Nephron (organoid): Measurements from ENCODE around the gene CASP2.

Source experiments
- H3K27ac Mint-ChIP-seq, 3 experiments: 2 replicates each; pipeline ENCODE4 v1.8.0; 2020; ENCODE audit warnings: mixed read lengths in 3 of 3, mild to moderate bottlenecking in 2 of 3, moderate library complexity in 1 of 3
- H3K27me3 Mint-ChIP-seq: 2 replicates; pipeline ENCODE4 v1.8.0; 2021; ENCODE audit warnings: low read depth, mild to moderate bottlenecking, moderate library complexity, mixed read lengths
- H3K36me3 Mint-ChIP-seq: 2 replicates; pipeline ENCODE4 v1.8.0; 2020; ENCODE audit warnings: low read depth, mixed read lengths
- H3K4me1 Mint-ChIP-seq: 2 replicates; pipeline ENCODE4 v1.8.0; 2020; ENCODE audit warnings: mixed read lengths
- H3K4me3 Mint-ChIP-seq, 3 experiments: 2 replicates each; pipeline ENCODE4 v1.8.0; 2020; ENCODE audit warnings: mild to moderate bottlenecking in 3 of 3, mixed read lengths in 3 of 3, moderate library complexity in 2 of 3
- H3K9me3 Mint-ChIP-seq: 2 replicates; pipeline ENCODE4 v1.8.0; 2020; ENCODE audit warnings: mixed read lengths
- CTCF ChIP-seq, 3 experiments: fragments of 200-600 bp; sonication (generic); IDR thresholded peaks; one replicate each; pipeline ENCODE4 v1.5.0; 2021; ENCODE audit warnings: antibody characterized with exemption in 3 of 3; ENCODE audit not compliant: unreplicated experiment in 3 of 3

Gene CASP2

GRCh38 chr7:143354376-143354775 lies 66.2 kb downstream of the CASP2 start:
- TF ChIP-seq CTCF (IDR thresholded peaks at IDR 0.05; ENCODE audit: unreplicated experiment in 3 of 3), result no peak
- peaks cover 36% of the 10 kb centered on the region for H3K27me3 Mint-ChIP-seq
- no peak overlapping the region for H3K4me3 Mint-ChIP-seq
- no peak overlapping the region for H3K27ac Mint-ChIP-seq
- H3K4me1 Mint-ChIP-seq, result no peaks in the 10 kb centered on the region
- peaks cover 8% of the 10 kb centered on the region for H3K36me3 Mint-ChIP-seq
- no peaks in the 10 kb centered on the region for H3K9me3 Mint-ChIP-seq

- H3K4me3 Mint-ChIP-seq, result no peak overlapping the region
- no peaks in the 10 kb centered on the region for H3K9me3 Mint-ChIP-seq
- TF ChIP-seq CTCF (IDR thresholded peaks at IDR 0.05; ENCODE audit: unreplicated experiment in 3 of 3), result no peak
- H3K27ac Mint-ChIP-seq, result no peak overlapping the region
- peaks cover 42% of the 10 kb centered on the region for H3K27me3 Mint-ChIP-seq
- H3K4me1 Mint-ChIP-seq, result no peaks in the 10 kb centered on the region
- H3K36me3 Mint-ChIP-seq, result peaks cover 11% of the 10 kb centered on the region
These were observed 66.8 kb downstream of the CASP2 start for GRCh38 chr7:143354965-143355364.

- H3K27ac Mint-ChIP-seq, result no peak overlapping the region
- H3K27me3 Mint-ChIP-seq, result peaks cover 50% of the 10 kb centered on the region
- no peaks in the 10 kb centered on the region for H3K9me3 Mint-ChIP-seq
- peaks cover 11% of the 10 kb centered on the region for H3K36me3 Mint-ChIP-seq
- TF ChIP-seq CTCF (IDR thresholded peaks at IDR 0.05; ENCODE audit: unreplicated experiment in 3 of 3), result no peak
- peaks cover 5% of the 10 kb centered on the region for H3K4me1 Mint-ChIP-seq
- no peak overlapping the region for H3K4me3 Mint-ChIP-seq
These were observed 67.6 kb downstream of the CASP2 start for GRCh38 chr7:143355450-143356385.

GRCh38 chr7:143356414-143357050 lies 68.4 kb downstream of the CASP2 start:
- no peak for TF ChIP-seq CTCF (IDR thresholded peaks at IDR 0.05; ENCODE audit: unreplicated experiment in 3 of 3)
- no peak overlapping the region for H3K4me3 Mint-ChIP-seq
- no peak overlapping the region for H3K27ac Mint-ChIP-seq
- H3K4me1 Mint-ChIP-seq, result peaks cover 5% of the 10 kb centered on the region
- H3K9me3 Mint-ChIP-seq, result no peaks in the 10 kb centered on the region
- peaks cover 58% of the 10 kb centered on the region for H3K27me3 Mint-ChIP-seq
- peaks cover 11% of the 10 kb centered on the region for H3K36me3 Mint-ChIP-seq
